Measurements from ENCODE around the gene GAL3ST3.
"Not testable (repeated sequence)": the region's sequence is repeated elsewhere in the genome, so short reads cannot be mapped to it uniquely, and the experiment has no call there.

GAL3ST3 gene

DNA sequence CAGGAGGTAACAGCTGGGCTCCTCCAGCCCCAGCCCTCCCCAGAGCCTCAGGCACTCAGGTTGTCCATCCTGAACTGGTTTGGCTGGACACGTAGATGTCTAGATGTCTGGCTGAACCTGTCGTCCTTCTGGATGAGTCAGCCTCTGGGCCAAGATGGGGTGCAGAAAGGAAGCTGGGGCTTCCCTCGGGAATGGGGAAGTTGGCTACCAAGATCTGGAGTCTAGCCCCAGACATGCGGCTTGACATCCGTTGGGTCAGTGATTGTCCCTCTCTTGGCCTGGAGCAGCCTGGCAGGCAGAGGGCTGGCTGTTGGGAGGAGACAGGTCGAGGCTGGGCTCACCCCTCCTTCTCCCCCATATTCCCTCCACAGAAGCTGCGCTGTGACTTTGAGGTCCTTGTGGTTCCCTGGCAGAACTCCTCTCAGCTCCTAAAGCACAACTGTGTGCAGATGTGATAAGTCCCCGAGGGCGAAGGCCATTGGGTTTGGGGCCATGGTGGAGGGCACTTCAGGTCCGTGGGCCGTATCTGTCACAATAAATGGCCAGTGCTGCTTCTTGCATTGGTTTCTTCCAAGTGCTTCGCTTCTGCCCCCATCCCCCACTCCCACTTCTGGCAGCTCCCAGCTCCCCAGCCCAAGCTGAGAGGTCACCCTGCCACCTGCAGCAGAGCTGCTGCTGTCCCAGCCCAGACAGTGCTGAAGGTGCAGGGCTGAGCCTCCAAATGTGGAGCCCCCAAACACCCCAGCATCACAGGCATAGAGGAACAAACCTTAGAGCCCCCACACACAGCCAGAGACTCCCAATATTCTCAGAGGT lies 35.8 kb downstream of the GAL3ST3 start:
- ChIA-PET CTCF (interaction anchor here (1.2 to 8.3 kb wide), 3 partner anchors 9 to 16 kb away, joined by 3 to 67 read pairs (median 3); partner anchors contain the start of genes BANF1 and EIF1AD), POLR2A (no interaction called here)
- TF ChIP-seq CTCF (IDR thresholded peaks at IDR 0.05; ENCODE audit: control extremely low read depth, extremely low read depth, low read depth, missing control alignments) = no peak

GRCh38 chr11:66012371-66012945 lies 36.5 kb downstream of the GAL3ST3 start:
- TF ChIP-seq CTCF (IDR thresholded peaks at IDR 0.05; ENCODE audit: control extremely low read depth, extremely low read depth, low read depth, missing control alignments) = no peak
- ChIA-PET CTCF (interaction anchor here (0.8 to 8.3 kb wide), 3 partner anchors 10 to 22 kb away, joined by 3 to 67 read pairs (median 3); partner anchors contain the start of genes BANF1 and EIF1AD), POLR2A (interaction anchor here (1.3 kb wide), 1 partner anchor 10 kb away, joined by 10 read pairs; the partner anchor contains the start of gene BANF1)
- no peak for DNase-seq (ENCODE audit: extremely low spot score)

More for the DNA sequence above, 35.8 kb downstream of the GAL3ST3 start:
- DNase-seq (ENCODE audit: extremely low spot score) = no peak

DNA sequence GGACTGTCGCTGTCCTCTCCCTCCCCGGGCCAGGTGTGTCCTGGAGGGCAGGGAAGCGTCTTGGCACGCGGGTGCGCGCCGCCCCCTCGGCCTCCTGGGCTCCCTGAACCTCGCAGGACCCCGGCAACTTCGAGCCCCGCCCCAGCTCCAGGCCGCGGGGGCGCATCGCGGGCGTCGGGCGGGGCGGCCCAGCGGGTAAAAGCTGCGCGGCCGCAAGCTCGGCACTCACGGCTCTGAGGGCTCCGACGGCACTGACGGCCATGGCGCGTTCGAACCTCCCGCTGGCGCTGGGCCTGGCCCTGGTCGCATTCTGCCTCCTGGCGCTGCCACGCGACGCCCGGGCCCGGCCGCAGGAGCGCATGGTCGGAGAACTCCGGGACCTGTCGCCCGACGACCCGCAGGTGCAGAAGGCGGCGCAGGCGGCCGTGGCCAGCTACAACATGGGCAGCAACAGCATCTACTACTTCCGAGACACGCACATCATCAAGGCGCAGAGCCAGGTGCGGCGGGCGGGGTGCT lies 37.1 kb downstream of the GAL3ST3 start, which contains the start of gene CST6:
CST6 (plus strand) TSS at position 224 of the 519 bp plus-strand sequence; CDS start at position 261, 37 bp downstream.
- POLR2A ChIA-PET = interaction anchor here (1.3 kb wide), 1 partner anchor 9 kb away, joined by 10 read pairs; the partner anchor contains the start of gene BANF1
- CTCF ChIA-PET = interaction anchor here (0.8 to 8.3 kb wide), 5 partner anchors 11 to 253 kb away, joined by 3 to 67 read pairs (median 4); no protein-coding TSS in a partner anchor
- no peak for TF ChIP-seq CTCF (IDR thresholded peaks at IDR 0.05; ENCODE audit: control extremely low read depth, extremely low read depth, low read depth, missing control alignments)
- DNase-seq (ENCODE audit: extremely low spot score) = no peak

- CTCF ChIA-PET = interaction anchor here (0.9 to 8.3 kb wide), 4 partner anchors 11 to 252 kb away, joined by 3 to 67 read pairs (median 14); no protein-coding TSS in a partner anchor
Measured at GRCh38 chr11:66011239-66011784, 37.6 kb downstream of the GAL3ST3 start.

GRCh38 chr11:66010036-66010435 lies 38.9 kb downstream of the GAL3ST3 start:
- CTCF ChIA-PET = interaction anchor here (1.1 to 8.3 kb wide), 3 partner anchors 12 to 158 kb away, joined by 3 to 67 read pairs (median 23); no protein-coding TSS in a partner anchor
- DNase-seq (ENCODE audit: extremely low spot score); POLR2A ChIA-PET: not testable (repeated sequence)

More at GRCh38 chr11:66011239-66011784, 37.6 kb downstream of the GAL3ST3 start:
- no peak for TF ChIP-seq CTCF (IDR thresholded peaks at IDR 0.05; ENCODE audit: control extremely low read depth, extremely low read depth, low read depth, missing control alignments)
- DNase-seq (ENCODE audit: extremely low spot score) = no peak
- POLR2A ChIA-PET = interaction anchor here (1.3 kb wide), 1 partner anchor 9 kb away, joined by 10 read pairs; the partner anchor contains the start of gene BANF1

DNA sequence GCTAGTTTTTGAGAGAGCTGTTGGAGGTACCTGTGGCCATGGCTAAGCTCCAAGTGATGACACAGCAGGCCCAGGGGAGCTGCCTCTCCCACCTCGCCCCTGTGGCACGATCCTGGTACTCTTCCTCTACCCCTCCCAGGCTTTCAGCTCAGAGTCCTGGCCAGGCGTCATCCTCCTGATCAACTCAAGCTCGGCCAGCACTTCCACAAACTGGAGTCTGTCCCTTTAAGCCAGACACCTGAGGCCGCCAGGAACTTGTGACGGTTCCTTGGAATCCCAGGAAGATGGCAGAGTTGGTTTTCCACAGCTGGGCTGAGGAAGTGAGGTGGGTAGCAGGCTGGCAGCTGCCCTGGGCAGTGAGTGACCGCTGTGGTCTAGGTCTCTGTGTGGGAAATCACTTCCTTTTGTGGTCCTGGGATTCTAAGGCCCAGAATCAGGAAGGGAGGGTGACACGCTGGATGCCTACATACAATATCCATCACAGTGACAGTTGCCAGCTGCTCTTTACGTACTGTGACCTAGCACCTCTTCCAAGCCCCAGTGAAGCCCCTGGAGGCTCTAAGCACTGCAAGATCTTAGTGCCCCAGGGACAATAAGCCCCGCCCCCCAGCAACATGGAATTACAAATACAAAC lies 40.4 kb downstream of the GAL3ST3 start:
- no peak for TF ChIP-seq CTCF (IDR thresholded peaks at IDR 0.05; ENCODE audit: control extremely low read depth, extremely low read depth, low read depth, missing control alignments)
- CTCF ChIA-PET = interaction anchor here (1.1 to 8.3 kb wide), 4 partner anchors 14 to 124 kb away, joined by 4 to 67 read pairs (median 14); no protein-coding TSS in a partner anchor
- POLR2A ChIA-PET = interaction anchor here (0.6 to 1.1 kb wide), 2 partner anchors 10 to 36 kb away, joined by 4 to 5 read pairs; no protein-coding TSS in a partner anchor
- no peak for DNase-seq (ENCODE audit: extremely low spot score)
